Amniotic stem cell (primary cell): ENCODE results near the gene MCC.
A peak's percentile ranks its signal among the peaks of the same experiment; 100 is the strongest.
"Not testable (repeated sequence)": the region's sequence is repeated elsewhere in the genome, so short reads cannot be mapped to it uniquely, and the experiment has no call there.

Source experiments
- DNase-seq: peaks from one replicate; lab custom pipeline; 2025; lab: John Stamatoyannopoulos, UW

MCC gene

DNA sequence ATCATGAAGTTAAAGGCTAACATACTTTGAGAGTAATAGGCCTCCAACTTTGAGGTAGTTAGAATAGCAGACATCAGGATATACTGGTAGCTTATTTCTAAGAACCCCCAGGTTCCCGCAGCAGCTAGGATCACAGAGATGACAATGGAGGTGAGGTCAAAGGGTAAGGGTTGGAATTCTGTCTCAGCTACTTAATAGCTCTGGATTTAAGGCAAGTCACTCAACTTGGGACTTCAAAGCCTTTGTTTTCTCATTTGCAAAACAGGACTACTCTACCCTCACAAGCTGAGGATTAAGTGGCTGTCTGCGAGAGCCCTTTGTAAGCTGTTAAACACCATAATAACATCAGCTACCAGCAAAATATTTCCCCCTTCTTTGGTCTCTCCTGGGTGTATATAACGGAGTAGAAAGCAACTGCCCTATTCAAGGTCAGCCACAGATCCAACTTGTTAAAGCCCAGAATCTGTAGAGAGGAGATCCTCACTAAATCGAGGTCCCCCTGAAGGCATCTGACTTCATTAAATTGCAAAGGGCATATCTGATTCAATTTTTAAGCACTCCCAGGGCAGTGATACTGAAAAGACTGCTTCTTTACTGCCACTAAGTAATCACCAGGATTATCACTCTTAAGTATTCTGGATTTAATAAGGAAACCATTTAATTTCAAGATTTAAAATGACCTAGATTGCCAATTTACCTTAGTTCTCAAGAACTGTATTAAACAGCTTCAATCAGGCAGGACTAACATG lies 407.0 kb downstream of the MCC start:
- DNase-seq: no peak

- DNase-seq: not testable (repeated sequence)
Measured at GRCh38 chr5:113076649-113077048, 411.6 kb downstream of the MCC start.

DNA sequence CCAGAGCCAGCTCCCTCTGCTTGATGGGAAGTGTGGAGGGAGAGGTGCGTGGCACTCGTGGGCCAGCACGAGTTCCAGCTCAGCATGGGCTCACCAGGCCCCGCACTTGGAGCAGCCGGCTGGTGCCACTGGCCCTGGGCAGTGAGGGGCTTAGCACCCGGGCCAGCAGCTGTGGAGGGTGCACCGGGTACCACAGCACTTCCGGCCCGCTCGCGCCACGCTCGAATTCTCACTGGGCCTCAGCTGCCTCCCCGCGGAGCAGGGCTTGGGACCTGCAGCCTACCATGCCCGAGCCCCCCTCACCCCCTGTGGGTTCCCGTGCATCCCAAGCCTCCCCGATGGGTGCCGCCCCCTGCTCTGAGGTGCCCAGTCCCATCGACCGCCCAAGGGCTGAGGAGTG lies 413.2 kb downstream of the MCC start:
- no peak for DNase-seq

GRCh38 chr5:113073629-113074034 lies 414.6 kb downstream of the MCC start:
- DNase-seq: not testable (repeated sequence)

DNA sequence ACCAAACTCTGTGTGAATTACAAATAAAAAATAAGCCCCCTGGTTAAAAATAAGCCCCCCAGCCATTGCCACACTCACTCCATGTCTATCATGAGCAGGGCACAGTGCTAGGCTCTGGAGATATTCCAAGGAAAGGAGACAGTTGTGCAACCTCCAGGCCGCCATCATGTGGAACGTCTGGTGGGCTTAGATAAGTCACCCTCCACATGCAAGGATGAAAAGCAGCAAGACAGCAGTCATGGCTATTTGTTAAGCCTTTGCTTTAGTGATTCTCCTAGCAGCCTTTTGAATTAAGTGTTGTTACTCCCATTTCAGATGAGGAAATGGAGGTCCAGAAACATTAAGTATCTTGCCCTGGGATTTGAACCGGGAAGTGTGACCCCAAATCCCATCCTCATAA lies 416.9 kb downstream of the MCC start:
- DNase-seq: no peak

DNA sequence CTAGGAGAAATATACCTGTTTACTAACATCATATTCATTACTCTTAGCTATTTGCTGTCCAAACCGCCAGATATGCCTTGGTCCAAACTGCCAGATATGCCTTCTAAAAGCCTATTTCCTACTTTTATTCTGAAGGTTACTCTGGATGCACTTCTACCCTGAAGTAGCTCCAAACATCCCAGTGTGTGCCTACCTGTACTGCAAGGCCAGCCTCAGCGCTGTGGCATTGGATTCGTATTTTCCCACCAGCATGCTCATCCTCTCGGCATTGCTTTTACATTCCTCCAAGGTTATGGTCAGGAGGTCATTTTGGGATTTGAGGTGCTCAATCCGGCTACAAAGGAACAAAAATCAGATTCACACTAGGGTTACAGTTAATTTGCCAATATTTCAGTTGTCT lies 417.4 kb downstream of the MCC start:
- DNase-seq: no peak

DNA sequence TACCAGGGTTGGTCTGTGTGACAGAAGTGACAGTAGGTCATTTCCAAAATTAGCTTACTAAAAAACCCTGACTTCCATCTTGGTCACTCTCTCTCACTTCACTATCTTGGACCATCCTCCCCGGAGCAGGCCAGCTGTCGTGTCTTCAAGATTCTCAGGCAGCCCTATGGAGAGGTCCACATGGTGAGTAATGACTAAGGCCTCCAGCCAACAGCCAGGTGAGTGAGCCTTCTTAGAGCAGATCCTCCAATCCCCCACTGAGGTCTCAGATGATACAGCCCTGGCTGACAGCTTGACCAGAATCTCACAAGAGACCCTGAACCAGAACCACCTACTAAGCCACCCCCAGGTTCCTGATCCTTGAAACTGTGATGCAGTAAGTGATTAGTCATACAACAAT lies 419.7 kb downstream of the MCC start:
- no peak for DNase-seq

GRCh38 chr5:113067635-113068344 lies 420.5 kb downstream of the MCC start:
- no peak for DNase-seq

DNA sequence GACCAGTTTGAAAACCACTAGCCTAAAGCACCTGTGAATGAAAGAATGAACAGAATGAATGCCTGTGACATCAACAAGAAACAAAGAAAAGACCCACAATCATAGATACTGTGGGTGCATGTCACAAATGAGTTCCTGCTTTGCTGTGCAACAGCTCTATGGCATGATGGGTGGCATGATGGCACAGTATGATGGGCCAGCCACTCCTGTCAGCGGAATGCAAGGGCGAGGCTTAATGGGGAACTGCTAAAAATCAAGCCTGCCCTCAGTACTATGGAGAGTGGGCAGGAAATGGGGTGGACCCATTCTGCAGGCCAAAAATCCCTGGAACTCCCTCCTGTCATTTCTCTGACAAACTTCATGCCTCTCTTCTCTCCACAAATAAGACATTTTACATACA lies 422.6 kb downstream of the MCC start:
- no peak for DNase-seq

GRCh38 chr5:113064806-113065205 lies 423.4 kb downstream of the MCC start:
- DNase-seq: no peak

- DNase-seq: no peak
Measured at GRCh38 chr5:113063927-113064326, 424.3 kb downstream of the MCC start.

DNA sequence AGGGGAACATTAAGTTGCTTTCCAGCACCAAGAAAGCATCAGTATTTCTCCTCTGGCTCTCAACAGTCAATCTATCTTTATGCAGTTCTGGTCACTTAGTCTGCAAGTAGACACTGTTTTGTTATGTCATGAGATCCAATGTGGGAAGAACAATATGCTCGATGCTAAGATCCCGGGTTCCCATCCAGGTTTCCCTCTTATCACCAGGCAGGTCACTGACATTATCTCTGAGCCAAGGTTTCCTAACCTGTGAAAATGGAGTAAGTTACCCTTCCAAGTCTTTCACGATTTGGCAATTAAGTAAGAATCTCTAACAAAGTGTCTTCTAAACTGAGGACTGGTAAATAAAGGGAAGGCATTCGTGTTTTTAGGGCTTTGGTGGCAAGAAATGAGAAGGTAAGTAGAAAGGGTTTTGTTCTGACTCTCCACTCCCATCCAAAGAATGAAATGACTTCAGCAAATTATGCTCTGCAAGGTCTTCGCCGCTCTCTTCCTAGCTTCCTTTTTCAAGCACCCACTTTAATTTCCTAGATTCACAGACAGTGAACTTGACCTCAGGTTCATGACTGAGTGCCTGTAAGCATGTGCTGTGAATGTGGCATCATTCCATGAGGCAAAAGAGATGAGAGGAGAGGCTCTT lies 425.3 kb downstream of the MCC start:
- DNase-seq: no peak

- DNase-seq: peak; percentile 12
Measured at GRCh38 chr5:113061846-113062780, 426.1 kb downstream of the MCC start.

DNA sequence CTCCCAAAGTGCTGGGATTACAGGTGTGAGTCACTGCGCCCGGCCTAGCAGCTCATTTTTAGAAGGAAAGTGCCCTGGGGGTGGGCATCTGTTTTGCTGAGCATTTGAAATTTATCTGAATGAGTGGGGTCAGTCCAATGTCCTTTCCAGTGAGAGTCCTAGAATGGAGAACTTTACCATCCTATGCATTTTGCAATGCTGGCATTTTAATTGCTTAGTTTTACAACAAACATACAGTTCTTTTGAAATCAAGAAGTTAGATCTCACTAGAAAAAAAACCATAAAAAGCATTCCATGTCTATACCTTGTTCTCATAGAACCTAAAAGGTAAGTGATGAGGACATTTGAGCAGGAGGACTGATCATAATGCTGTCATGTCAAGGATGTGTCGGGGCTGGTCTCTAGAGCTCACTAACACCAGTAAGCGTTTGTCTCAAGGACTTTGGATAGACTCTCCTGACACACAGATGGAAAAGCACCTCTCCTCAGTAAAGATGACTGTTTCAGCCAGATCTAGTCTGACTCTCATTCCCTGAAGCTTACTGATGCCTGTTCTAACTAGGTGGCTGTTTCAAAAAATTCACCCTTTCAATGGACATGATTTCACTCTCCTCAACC lies 427.7 kb downstream of the MCC start:
- DNase-seq: no peak

- DNase-seq: no peak
Measured at GRCh38 chr5:113059232-113060040, 428.8 kb downstream of the MCC start.

GRCh38 chr5:113058706-113059226 lies 429.5 kb downstream of the MCC start:
- no peak for DNase-seq

DNA sequence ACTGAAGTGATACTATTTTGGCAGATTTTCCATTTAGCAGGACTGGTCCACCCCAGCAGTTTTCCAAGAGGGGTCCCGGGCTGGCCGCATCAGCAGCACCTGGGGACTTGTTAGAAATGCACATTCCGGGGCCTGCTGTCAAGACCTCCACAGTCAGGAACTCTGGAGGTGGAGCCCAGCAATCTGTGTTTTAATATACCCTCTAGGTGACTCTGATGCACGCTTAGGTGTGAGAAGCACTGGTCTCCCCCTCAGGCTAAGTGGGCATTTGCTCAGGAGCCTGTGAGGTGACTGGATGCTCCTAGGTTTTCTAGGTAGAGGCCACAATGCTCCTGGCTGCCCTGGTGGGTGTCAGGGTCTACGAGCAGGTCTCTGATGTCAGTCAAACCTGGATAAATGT lies 430.0 kb downstream of the MCC start:
- no peak for DNase-seq

GRCh38 chr5:113057557-113057984 lies 430.7 kb downstream of the MCC start:
- DNase-seq: no peak

DNA sequence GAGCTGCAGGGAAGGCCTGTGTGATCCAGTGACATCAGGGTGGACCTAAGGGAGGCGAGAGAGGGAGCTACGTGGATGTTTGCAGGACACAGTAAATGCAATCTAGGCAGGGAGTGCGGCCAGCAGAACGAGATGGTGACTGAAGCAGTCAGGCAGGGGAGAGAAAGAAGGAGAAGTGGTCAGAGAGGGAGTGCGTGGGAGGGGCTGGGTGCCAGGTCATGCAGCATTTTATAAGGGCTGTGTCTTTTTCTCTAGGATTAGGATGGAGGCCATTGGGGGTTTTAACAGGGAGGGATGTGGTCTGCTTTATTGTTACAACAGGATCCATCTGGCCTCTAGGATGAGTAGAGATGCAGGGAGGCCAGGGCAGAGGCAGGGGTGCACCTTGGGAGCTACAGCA lies 431.3 kb downstream of the MCC start:
- DNase-seq: no peak

DNA sequence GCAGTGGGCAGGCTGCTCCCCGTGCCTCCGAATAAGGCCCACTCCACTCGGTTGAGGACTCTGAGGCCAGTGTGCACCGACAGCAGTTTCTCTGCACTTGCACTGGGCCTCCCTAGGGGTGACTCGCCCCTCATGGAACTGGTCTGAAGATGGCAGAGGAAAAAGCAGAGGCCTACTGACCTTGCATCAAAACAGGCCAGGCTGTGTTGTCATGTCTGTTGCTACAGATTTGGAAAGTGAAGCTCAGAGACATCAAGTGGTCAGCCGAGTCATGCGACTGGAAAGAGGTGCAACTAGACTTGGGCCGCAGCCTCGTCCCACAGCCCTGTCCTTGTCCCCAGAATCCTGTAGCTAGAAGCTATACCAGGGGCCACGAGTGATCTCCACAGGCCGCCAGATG lies 433.4 kb downstream of the MCC start:
- no peak for DNase-seq
